ENCODE data around the gene CAPRIN2. TPM values are rescaled to one million over a fixed set of nuclear protein-coding genes. Genes with fewer than 3 reads are reported as not detected.

Gene CAPRIN2
- total and polyA plus RNA-seq, 2 of the 8 experiments (the other 6 are each of a cell fraction or from before 2014, with no cell fraction given), result 24.8 to 52.0 TPM

- Histone ChIP-seq H2BK15ac (ENCODE audit: low read length) (no peak overlapping the region), H4K20me1 (replicated peaks in 1 of 2; ENCODE audit: control insufficient read depth in 1 of 2, insufficient read depth in 2 of 2, low read length in 2 of 2) (no peaks in the 10 kb centered on the region), H2BK120ac (replicated peaks; ENCODE audit: low read depth, low read length) (no peak overlapping the region), H2AK5ac (ENCODE audit: low read depth, low read length) (no peak overlapping the region), H4K8ac (ENCODE audit: extremely low read depth, insufficient read depth, low read length) (no peak overlapping the region), H3K18ac (ENCODE audit: extremely low read depth, low read length) (no peak overlapping the region), H3K4ac (replicated peaks; ENCODE audit: insufficient read length, low read depth, low read length) (no peak overlapping the region), H2AFZ (ENCODE audit: low read length) (no peak overlapping the region), H3K56ac (replicated peaks; ENCODE audit: insufficient read length, low read depth, low read length) (no peak overlapping the region), H4K5ac (ENCODE audit: insufficient read length, low read depth, low read length) (no peak overlapping the region), H3K4me2 (ENCODE audit: insufficient read depth in 1 of 2, low read depth in 2 of 2, low read length in 2 of 2) (no peak overlapping the region), H2BK20ac (ENCODE audit: low read length) (no peak overlapping the region), H3K9ac (replicated peaks in 1 of 4; ENCODE audit: extremely low read depth in 1 of 4, low read depth in 3 of 4, low read length in 3 of 4) (no peak overlapping the region), H3K4me3 (ENCODE audit: extremely low read depth in 1 of 4, insufficient read depth in 2 of 4, low read depth in 3 of 4, low read length in 4 of 4) (no peak overlapping the region), H3K9me3 (ENCODE audit: insufficient read depth in 2 of 2, low read depth in 1 of 2, low read length in 1 of 2) (no peaks in the 10 kb centered on the region), H3K79me2 (ENCODE audit: control insufficient read depth in 1 of 2, insufficient read depth in 2 of 2, low read length in 2 of 2) (no peaks in the 10 kb centered on the region), H3K23ac (ENCODE audit: insufficient read length) (no peak overlapping the region), H4K91ac (replicated peaks; ENCODE audit: insufficient read length, low read length) (no peak overlapping the region), H3K27ac (ENCODE audit: low read depth, low read length) (no peak overlapping the region), H3K14ac (ENCODE audit: insufficient read length) (no peak overlapping the region), H2BK12ac (ENCODE audit: low read depth, low read length) (no peak overlapping the region), H3K4me1 (replicated peaks in 1 of 4; ENCODE audit: control insufficient read depth in 3 of 4, insufficient read depth in 4 of 4, low read length in 3 of 4) (peaks cover 0 to 4% (median 2%) of the 10 kb centered on the region in 4 experiments; a peak in 2 of 7 replicates), H2BK5ac (ENCODE audit: low read depth, low read length) (no peak overlapping the region), H3K36me3 (ENCODE audit: control insufficient read depth in 2 of 4, insufficient read depth in 4 of 4, low read length in 3 of 4) (no peaks in the 10 kb centered on the region), H3K27me3 (replicated peaks in 1 of 4; ENCODE audit: control insufficient read depth in 3 of 4, extremely low read depth in 1 of 4, insufficient read depth in 3 of 4, low read length in 3 of 4) (no peaks in the 10 kb centered on the region), H3K23me2 (ENCODE audit: low read depth, low read length) (peaks cover 4% of the 10 kb centered on the region), H3K79me1 (ENCODE audit: low read depth, low read length) (no peaks in the 10 kb centered on the region)
- WGBS, 2 experiments (ENCODE audit: extremely low coverage in 1 of 2, insufficient coverage in 1 of 2, insufficient read length in 1 of 2, insufficient replicate concordance in 2 of 2, low coverage in 1 of 2, low lambda C conversion rate in 2 of 2, missing lambda C conversion rate in 1 of 2), result 89% methylated on average over 6 of the region's 6 CpGs; no CpG with 5 or more reads in 1 of the 2 experiments
- TF ChIP-seq NANOG (IDR thresholded peaks at IDR 0.05; ENCODE audit: insufficient read depth, low read depth, low read length, poor library complexity, severe bottlenecking) (no peak), GTF2F1 (IDR thresholded peaks at IDR 0.05; ENCODE audit: borderline replicate concordance, low read depth, low read length) (no peak), HDAC6 (IDR thresholded peaks at IDR 0.05; ENCODE audit: low read depth, low read length) (no peak), ATF2 (IDR thresholded peaks at IDR 0.05; ENCODE audit: low read length) (no peak), BACH1 (IDR thresholded peaks at IDR 0.05; ENCODE audit: low read length) (no peak)
- FAIRE-seq, result no peak
- no peak for DNase-seq (ENCODE audit: low read depth in 1 of 2, low spot score in 2 of 2)
- ChIA-PET POLR2A (ENCODE audit: partially characterized antibody) (interaction anchor here (0.6 kb wide), 1 partner anchor 1040 kb away, joined by 3 read pairs; no protein-coding TSS in a partner anchor), CTCF (ENCODE audit: partially characterized antibody) (interaction anchor here (1.0 to 1.5 kb wide), 2 partner anchors 44 to 53 kb away, joined by 3 to 4 read pairs; no protein-coding TSS in a partner anchor)
These were observed 54.4 kb downstream of the CAPRIN2 start for GRCh38 chr12:30700216-30700900.

All from H1 (cell line).